B cell (primary cell): Measurements from ENCODE around the gene GOT1. TPM values are rescaled to one million over a fixed set of nuclear protein-coding genes. Genes with fewer than 3 reads are reported as not detected.

Experiments used
- ATAC-seq: fragments of 200-7000 bp; cut with Tn5 transposase; one replicate; pipeline ENCODE4 v1.10.0; 2021; ENCODE audit warnings: low read depth, mild to moderate bottlenecking, moderate number of reproducible peaks, moderate library complexity
- CTCF ChIA-PET: fragments of 350-600 bp; sonication (Branson Sonifier 250); formaldehyde crosslinking; loops from one replicate; lab custom pipeline; 2021; ENCODE audit warnings: antibody characterized with exemption, inconsistent platforms; lab: Charles Lee
- POLR2A ChIA-PET: fragments of 350-600 bp; sonication (Branson Sonifier 250); formaldehyde crosslinking; loops from one replicate; lab custom pipeline; 2021; ENCODE audit warnings: antibody characterized with exemption; lab: Charles Lee
- DNase-seq: peaks from one replicate; pipeline ENCODE4 v3.0.0; 2013
- H2AFZ ChIP-seq: 2 replicates; pipeline ENCODE4 v1.6.1; 2012; ENCODE audit warnings: mild to moderate bottlenecking, low read depth, low read length; ENCODE audit not compliant: insufficient read depth, poor library complexity, severe bottlenecking
- H3K27ac ChIP-seq, 2 donors: 1 replicate in 1 of 2; 2 replicates in 1 of 2; pipeline ENCODE4 v1.5.1; 2012 to 2013; ENCODE audit warnings: low read length in 2 of 2, mild to moderate bottlenecking in 2 of 2, moderate library complexity in 1 of 2
- H3K27me3 ChIP-seq, 4 experiments: fragments of 200-600 bp in 1 of 4; sonication (generic) in 1 of 4; replicated peaks in 1 of 4; 1 replicate in 2 of 4; 2 replicates in 2 of 4; pipeline versions ENCODE4 v1.6.1 to v1.7.0; 2013 to 2016; ENCODE audit warnings: low read length in 3 of 4, mild to moderate bottlenecking in 2 of 4, mixed read lengths in 1 of 4, moderate library complexity in 1 of 4; ENCODE audit not compliant: insufficient read depth in 4 of 4, control insufficient read depth in 3 of 4; ENCODE audit errors: control extremely low read depth in 1 of 4
- H3K36me3 ChIP-seq, 2 experiments: replicated peaks in 1 of 2; 1 replicate in 1 of 2; 2 replicates in 1 of 2; pipeline versions ENCODE4 v1.6.1 to v1.7.1; 2013; ENCODE audit warnings: low read length in 1 of 2; ENCODE audit not compliant: insufficient read depth in 2 of 2, control insufficient read depth in 1 of 2; ENCODE audit errors: control extremely low read depth in 1 of 2, extremely low read depth in 1 of 2
- H3K4me1 ChIP-seq, 2 donors: fragments of 200-600 bp in 1 of 2; sonication (generic) in 1 of 2; 1 replicate in 1 of 2; 2 replicates in 1 of 2; pipeline versions ENCODE4 v1.5.1 to v1.6.1; 2013 to 2017; ENCODE audit warnings: low read length in 2 of 2; ENCODE audit not compliant: control insufficient read depth in 2 of 2, insufficient read depth in 2 of 2
- H3K4me2 ChIP-seq: replicated peaks from 2 replicates; pipeline ENCODE3; 2012; ENCODE audit warnings: mild to moderate bottlenecking, low read depth, low read length; ENCODE audit not compliant: poor library complexity, severe bottlenecking
- H3K4me3 ChIP-seq, 5 experiments: fragments of 200-600 bp in 1 of 5; sonication (generic) in 1 of 5; 1 replicate in 3 of 5; 2 replicates in 2 of 5; pipeline versions ENCODE4 v1.5.1 to v1.7.0; 2011 to 2016; ENCODE audit warnings: low read length in 4 of 5, mild to moderate bottlenecking in 4 of 5, low read depth in 2 of 5, control low read depth in 1 of 5, moderate library complexity in 1 of 5; ENCODE audit not compliant: insufficient read depth in 1 of 5; ENCODE audit errors: control extremely low read depth in 1 of 5, extremely low read depth in 1 of 5
- H3K79me2 ChIP-seq: fragments of 200-600 bp; sonication (generic); one replicate; pipeline ENCODE4 v1.6.0; 2016; ENCODE audit warnings: low read length; ENCODE audit not compliant: control insufficient read depth, insufficient read depth
- H3K9ac ChIP-seq: fragments of 200-600 bp; sonication (generic); 2 replicates; pipeline ENCODE4 v1.6.1; 2017; ENCODE audit warnings: mild to moderate bottlenecking, low read length, moderate library complexity
- H3K9me3 ChIP-seq, 3 donors: one replicate each; pipeline versions ENCODE4 v1.6.1 to v1.7.1; 2013; ENCODE audit warnings: low read length in 2 of 3; ENCODE audit not compliant: control insufficient read depth in 2 of 3, insufficient read depth in 1 of 3; ENCODE audit errors: control extremely low read depth in 1 of 3
- H4K20me1 ChIP-seq: 2 replicates; pipeline ENCODE4 v1.6.0; 2012; ENCODE audit warnings: mild to moderate bottlenecking, low read length; ENCODE audit not compliant: insufficient read depth, control insufficient read depth, poor library complexity, severe bottlenecking
- H3K27ac Mint-ChIP-seq: one replicate; pipeline ENCODE4 v1.8.0; 2021; ENCODE audit warnings: mixed read lengths
- H3K27me3 Mint-ChIP-seq: one replicate; pipeline ENCODE4 v1.8.0; 2021; ENCODE audit warnings: mixed read lengths
- H3K4me1 Mint-ChIP-seq: one replicate; pipeline ENCODE4 v1.8.0; 2021; ENCODE audit warnings: mixed read lengths
- H3K4me3 Mint-ChIP-seq: one replicate; pipeline ENCODE4 v1.8.0; 2021; ENCODE audit warnings: mixed read lengths
- H3K9me3 Mint-ChIP-seq: one replicate; pipeline ENCODE4 v1.8.0; 2022; ENCODE audit warnings: mixed read lengths; ENCODE audit not compliant: insufficient read depth
- EZH2 ChIP-seq: IDR thresholded peaks from 2 replicates; pipeline ENCODE4 v1.6.1; 2012; ENCODE audit warnings: borderline replicate concordance, low read depth, mild to moderate bottlenecking, moderate library complexity, low read length; ENCODE audit not compliant: insufficient read depth, poor library complexity, severe bottlenecking
- WGBS: methylation state at CpG from one replicate; pipeline ENCODE4 v1.1.5; 2013; ENCODE audit warnings: missing lambda C conversion rate; ENCODE audit not compliant: insufficient coverage; 5-methylcytosine and 5-hydroxymethylcytosine counted together
- intact Hi-C: fragments of 100-400 bp; cut with micrococcal nuclease; formaldehyde crosslinking; loops from one replicate; pipeline ENCODE4 v1.10.0; 2022
- polyA plus RNA-seq: library from polyadenylated mRNA; depleted of rRNA; stranded (reverse); fragments of >200 nt; gene quantifications from 2 replicates; pipeline ENCODE4 v1.2.3, GENCODE V29; 2012
- total RNA-seq, 2 donors: library from RNA; stranded (reverse); fragments of 120-200 nt in 1 of 2; gene quantifications; 1 replicate in 1 of 2; 2 replicates in 1 of 2; pipeline versions ENCODE4 v1.2.3 to v1.2.4, GENCODE V29; 2013 to 2022
- TF ChIP-seq, protein P1 (sequence below): fragments of 200-600 bp; IDR thresholded peaks from one replicate; pipeline ENCODE4 v1.8.0; 2022; ENCODE audit warnings: antibody characterized with exemption, mild to moderate bottlenecking

Gene GOT1
- total and polyA plus RNA-seq, 2 donors (not counting 1 experiment from before 2014, with no cell fraction given): 5.9 to 14.9 TPM

GRCh38 chr10:99403674-99404073, 26.8 kb downstream of the GOT1 start:
- intact Hi-C loops: no loop called here
- no peak overlapping the region for H3K4me3 Mint-ChIP-seq
- ChIA-PET CTCF (interaction anchor here (1.5 to 4.0 kb wide), 2 partner anchors 11 to 307 kb away, joined by 4 to 21 read pairs; no protein-coding TSS in a partner anchor), POLR2A (no interaction called here)
- Histone ChIP-seq H3K9ac (no peak overlapping the region), H3K27ac (no peak overlapping the region), H3K4me3 (no peak overlapping the region), H3K79me2 (no peaks in the 10 kb centered on the region), H4K20me1 (no peaks in the 10 kb centered on the region), H3K9me3 (no peaks in the 10 kb centered on the region), H3K4me2 (no peak overlapping the region), H3K4me1 (no peaks in the 10 kb centered on the region), H3K36me3 (peaks cover 8 to 51% of the 10 kb centered on the region in 2 experiments), H3K27me3 (no peaks in the 10 kb centered on the region), H2AFZ (no peak overlapping the region)
- H3K27me3 Mint-ChIP-seq: no peaks in the 10 kb centered on the region
- H3K4me1 Mint-ChIP-seq: peaks cover 10% of the 10 kb centered on the region
- H3K27ac Mint-ChIP-seq: no peak overlapping the region
- DNase-seq (no peak), ATAC-seq (no peak)
- TF ChIP-seq, protein P1, sequence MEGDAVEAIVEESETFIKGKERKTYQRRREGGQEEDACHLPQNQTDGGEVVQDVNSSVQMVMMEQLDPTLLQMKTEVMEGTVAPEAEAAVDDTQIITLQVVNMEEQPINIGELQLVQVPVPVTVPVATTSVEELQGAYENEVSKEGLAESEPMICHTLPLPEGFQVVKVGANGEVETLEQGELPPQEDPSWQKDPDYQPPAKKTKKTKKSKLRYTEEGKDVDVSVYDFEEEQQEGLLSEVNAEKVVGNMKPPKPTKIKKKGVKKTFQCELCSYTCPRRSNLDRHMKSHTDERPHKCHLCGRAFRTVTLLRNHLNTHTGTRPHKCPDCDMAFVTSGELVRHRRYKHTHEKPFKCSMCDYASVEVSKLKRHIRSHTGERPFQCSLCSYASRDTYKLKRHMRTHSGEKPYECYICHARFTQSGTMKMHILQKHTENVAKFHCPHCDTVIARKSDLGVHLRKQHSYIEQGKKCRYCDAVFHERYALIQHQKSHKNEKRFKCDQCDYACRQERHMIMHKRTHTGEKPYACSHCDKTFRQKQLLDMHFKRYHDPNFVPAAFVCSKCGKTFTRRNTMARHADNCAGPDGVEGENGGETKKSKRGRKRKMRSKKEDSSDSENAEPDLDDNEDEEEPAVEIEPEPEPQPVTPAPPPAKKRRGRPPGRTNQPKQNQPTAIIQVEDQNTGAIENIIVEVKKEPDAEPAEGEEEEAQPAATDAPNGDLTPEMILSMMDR: no peak
- no peak for TF ChIP-seq EZH2
- WGBS: 41% methylated on average over 8 of the region's 9 CpGs
- H3K9me3 Mint-ChIP-seq: no peaks in the 10 kb centered on the region

- intact Hi-C loops: no loop called here
- no CpG with 5 or more reads among the region's 3 CpGs for WGBS
- H3K4me1 ChIP-seq: no peaks in the 10 kb centered on the region
- peaks cover 5 to 33% of the 10 kb centered on the region in 2 experiments for H3K36me3 ChIP-seq
- ChIA-PET CTCF (no interaction called here), POLR2A (no interaction called here)
- no peaks in the 10 kb centered on the region for H3K27me3 ChIP-seq
- H3K27ac ChIP-seq: no peak overlapping the region
- DNase-seq (no peak), ATAC-seq (no peak)
- H3K79me2 ChIP-seq: no peaks in the 10 kb centered on the region
- no peaks in the 10 kb centered on the region for H3K9me3 Mint-ChIP-seq
- H2AFZ ChIP-seq: no peak overlapping the region
- H3K4me1 Mint-ChIP-seq: peaks cover 9% of the 10 kb centered on the region
- H3K4me2 ChIP-seq: no peak overlapping the region
- H4K20me1 ChIP-seq: no peaks in the 10 kb centered on the region
- no peak overlapping the region for H3K4me3 Mint-ChIP-seq
- no peak overlapping the region for H3K27ac Mint-ChIP-seq
- H3K9ac ChIP-seq: no peak overlapping the region
- H3K4me3 ChIP-seq: no peak overlapping the region
- no peaks in the 10 kb centered on the region for H3K9me3 ChIP-seq
- TF ChIP-seq EZH2: no peak
- TF ChIP-seq, protein P1: no peak
- H3K27me3 Mint-ChIP-seq: no peaks in the 10 kb centered on the region
Observed at GRCh38 chr10:99399664-99400063, 30.8 kb downstream of the GOT1 start.
